Left ventricle myocardium inferior (tissue), 1 donor: ENCODE measurements around the gene MAP1LC3A. TPM values are rescaled to one million over a fixed set of nuclear protein-coding genes. Genes with fewer than 3 reads are reported as not detected.

ENCODE experiments used
- DNase-seq: peaks from one replicate; pipeline ENCODE4 v3.0.0-alpha.2; 2020
- H3K27ac ChIP-seq: fragments of 200-600 bp; replicated peaks from 2 replicates; pipeline ENCODE4 v1.8.0; 2021
- H3K27me3 ChIP-seq: fragments of 200-600 bp; 2 replicates; pipeline ENCODE4 v1.8.0; 2021; ENCODE audit warnings: low read depth
- H3K36me3 ChIP-seq: fragments of 200-600 bp; 2 replicates; pipeline ENCODE4 v1.8.0; 2021
- H3K4me1 ChIP-seq: fragments of 200-600 bp; 2 replicates; pipeline ENCODE4 v1.8.0; 2021
- H3K4me3 ChIP-seq: fragments of 200-600 bp; 2 replicates; pipeline ENCODE4 v1.8.0; 2021; ENCODE audit warnings: mild to moderate bottlenecking, moderate library complexity
- H3K9me3 ChIP-seq: fragments of 200-600 bp; replicated peaks from 2 replicates; pipeline ENCODE4 v1.8.0; 2021
- intact Hi-C: fragments of 100-400 bp; cut with micrococcal nuclease; formaldehyde crosslinking; loops from one replicate; pipeline ENCODE4 v1.11.0; 2022
- total RNA-seq: library from RNA; stranded (reverse); fragmentation: NEBNext Ultra II Directional; extraction: Animal tissue kit (Norgen Biotek cat#: 25700); gene quantifications from one replicate; pipeline ENCODE4 v1.2.1, GENCODE V29; 2021
- TF ChIP-seq, protein P1 (sequence below): fragments of 200-600 bp; IDR thresholded peaks from 2 replicates; pipeline ENCODE4 v1.8.0; 2021; ENCODE audit warnings: antibody characterized with exemption, mild to moderate bottlenecking, borderline replicate concordance
- donor health status: DM: no; HTN: yes; CAD: no; lungs with severe emphysema.

Gene MAP1LC3A
- total RNA-seq, 1 donor from 2014 or later = 110 TPM

DNA sequence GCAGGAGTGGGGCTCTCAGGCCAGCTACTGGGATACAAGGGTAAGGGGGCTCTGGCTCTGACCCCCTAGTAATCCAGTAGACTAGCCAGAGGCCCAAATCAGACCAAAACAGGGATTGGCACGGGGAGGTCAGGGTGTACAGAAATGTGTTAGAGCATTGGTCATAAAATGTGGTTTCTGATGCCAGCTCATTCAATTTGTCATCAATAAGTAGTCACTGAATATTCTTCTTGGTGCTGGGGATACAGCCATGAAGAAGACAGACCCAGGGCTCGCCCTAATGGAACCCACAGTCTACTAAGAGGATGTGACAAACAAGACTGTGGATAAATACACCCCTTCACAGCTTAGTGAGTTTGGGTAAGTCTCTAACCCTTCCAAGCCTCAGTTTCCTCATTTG lies 11.1 kb downstream of the MAP1LC3A start:
- Histone ChIP-seq H3K9me3 (no peaks in the 10 kb centered on the region), H3K36me3 (peaks cover 56% of the 10 kb centered on the region), H3K4me1 (peaks cover 10% of the 10 kb centered on the region), H3K27ac (no peak overlapping the region), H3K27me3 (no peaks in the 10 kb centered on the region), H3K4me3 (no peak overlapping the region)
- DNase-seq = no peak
- intact Hi-C loops = no loop called here
- TF ChIP-seq, protein P1, sequence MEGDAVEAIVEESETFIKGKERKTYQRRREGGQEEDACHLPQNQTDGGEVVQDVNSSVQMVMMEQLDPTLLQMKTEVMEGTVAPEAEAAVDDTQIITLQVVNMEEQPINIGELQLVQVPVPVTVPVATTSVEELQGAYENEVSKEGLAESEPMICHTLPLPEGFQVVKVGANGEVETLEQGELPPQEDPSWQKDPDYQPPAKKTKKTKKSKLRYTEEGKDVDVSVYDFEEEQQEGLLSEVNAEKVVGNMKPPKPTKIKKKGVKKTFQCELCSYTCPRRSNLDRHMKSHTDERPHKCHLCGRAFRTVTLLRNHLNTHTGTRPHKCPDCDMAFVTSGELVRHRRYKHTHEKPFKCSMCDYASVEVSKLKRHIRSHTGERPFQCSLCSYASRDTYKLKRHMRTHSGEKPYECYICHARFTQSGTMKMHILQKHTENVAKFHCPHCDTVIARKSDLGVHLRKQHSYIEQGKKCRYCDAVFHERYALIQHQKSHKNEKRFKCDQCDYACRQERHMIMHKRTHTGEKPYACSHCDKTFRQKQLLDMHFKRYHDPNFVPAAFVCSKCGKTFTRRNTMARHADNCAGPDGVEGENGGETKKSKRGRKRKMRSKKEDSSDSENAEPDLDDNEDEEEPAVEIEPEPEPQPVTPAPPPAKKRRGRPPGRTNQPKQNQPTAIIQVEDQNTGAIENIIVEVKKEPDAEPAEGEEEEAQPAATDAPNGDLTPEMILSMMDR = no peak

DNA sequence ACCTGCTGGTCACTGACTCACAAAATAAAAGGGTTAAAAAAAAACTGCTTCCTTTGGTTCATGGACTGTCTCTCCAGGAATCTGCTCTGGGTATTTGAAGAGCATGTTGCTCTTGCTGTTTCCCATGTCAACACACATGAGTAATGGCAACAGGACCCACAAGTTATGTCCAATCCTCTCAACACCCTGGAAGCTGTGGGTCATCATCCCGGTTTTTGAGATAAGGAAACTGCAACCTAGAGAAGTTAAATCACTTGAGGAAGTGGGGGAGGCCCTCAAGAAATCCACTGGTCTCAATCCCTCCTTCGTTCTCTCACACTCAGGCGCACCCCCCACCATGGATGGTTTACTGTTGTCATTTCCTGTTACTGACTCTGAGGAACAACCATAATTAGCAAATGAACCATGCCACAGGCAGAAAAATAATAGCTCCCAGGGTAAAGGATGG lies 12.4 kb downstream of the MAP1LC3A start:
- H3K27ac ChIP-seq = no peak overlapping the region
- H3K4me3 ChIP-seq = no peak overlapping the region
- H3K27me3 ChIP-seq = no peaks in the 10 kb centered on the region
- TF ChIP-seq, protein P1 = no peak
- peaks cover 63% of the 10 kb centered on the region for H3K36me3 ChIP-seq
- no peak for DNase-seq
- peaks cover 5% of the 10 kb centered on the region for H3K4me1 ChIP-seq
- intact Hi-C loops = no loop called here
- H3K9me3 ChIP-seq = no peaks in the 10 kb centered on the region

DNA sequence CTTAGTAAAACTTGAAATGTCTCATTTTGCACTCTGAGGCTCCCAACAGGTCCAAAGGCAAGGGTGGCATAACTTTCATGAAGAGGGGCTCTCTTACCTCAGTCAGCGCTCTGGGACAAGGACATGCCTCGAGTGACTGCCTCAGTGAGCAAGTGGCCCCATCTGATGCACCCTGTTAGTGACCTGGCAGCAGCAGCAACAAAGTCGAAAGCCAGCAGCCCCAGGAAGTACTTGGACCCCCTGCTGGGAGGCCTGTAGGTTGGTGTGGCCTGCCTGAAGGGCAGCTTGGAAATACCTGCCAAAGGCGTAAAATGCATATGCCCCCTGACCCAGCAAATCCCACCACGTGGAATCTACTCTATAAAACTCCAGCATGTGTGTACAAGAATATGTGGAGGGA lies 13.2 kb downstream of the MAP1LC3A start:
- intact Hi-C loops = no loop called here
- TF ChIP-seq, protein P1 = no peak
- Histone ChIP-seq H3K27me3 (no peaks in the 10 kb centered on the region), H3K4me1 (peaks cover 5% of the 10 kb centered on the region), H3K9me3 (no peaks in the 10 kb centered on the region), H3K27ac (no peak overlapping the region), H3K36me3 (peaks cover 62% of the 10 kb centered on the region), H3K4me3 (no peak overlapping the region)
- no peak for DNase-seq

DNA sequence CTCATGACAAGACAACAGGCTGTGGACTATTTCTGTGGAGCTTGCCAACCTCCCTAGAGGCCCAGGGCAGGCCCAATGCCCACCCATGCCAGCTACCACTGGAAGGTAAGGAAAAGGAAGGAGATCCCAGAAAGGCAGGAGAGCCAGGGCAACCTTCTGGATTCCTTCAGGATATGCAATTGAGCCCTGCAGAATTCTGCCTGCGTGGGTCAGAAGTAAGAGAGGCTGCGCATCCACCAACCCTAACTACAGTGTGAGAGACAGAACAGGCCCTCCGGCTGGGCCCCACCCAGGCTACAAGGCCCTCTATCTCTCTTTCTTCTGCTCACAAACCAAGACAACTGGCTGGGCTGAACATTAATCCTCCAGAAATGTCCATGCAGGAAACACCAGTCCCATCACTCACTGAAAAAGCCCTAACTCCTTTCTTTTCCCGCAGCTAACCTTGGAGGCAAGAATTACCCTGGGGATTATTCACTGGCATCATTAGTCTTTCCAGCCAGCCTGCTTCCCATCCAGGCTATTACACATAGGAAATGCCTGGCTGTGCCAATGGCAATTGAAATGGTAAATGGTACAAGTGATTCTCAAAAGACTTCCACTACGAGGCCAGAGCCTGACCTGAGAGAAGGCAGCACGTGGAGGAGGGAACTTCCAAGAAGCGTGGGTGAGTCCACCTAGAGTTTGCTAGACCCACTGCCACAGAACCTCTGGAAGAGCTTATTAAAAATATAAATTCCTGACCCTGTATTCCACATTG lies 15.2 kb downstream of the MAP1LC3A start:
- Histone ChIP-seq H3K27me3 (no peaks in the 10 kb centered on the region), H3K4me1 (peaks cover 19% of the 10 kb centered on the region), H3K36me3 (peaks cover 52% of the 10 kb centered on the region), H3K4me3 (no peak overlapping the region), H3K27ac (no peak overlapping the region), H3K9me3 (no peaks in the 10 kb centered on the region)
- TF ChIP-seq, protein P1 = no peak
- DNase-seq = no peak
- intact Hi-C loops = no loop called here

DNA sequence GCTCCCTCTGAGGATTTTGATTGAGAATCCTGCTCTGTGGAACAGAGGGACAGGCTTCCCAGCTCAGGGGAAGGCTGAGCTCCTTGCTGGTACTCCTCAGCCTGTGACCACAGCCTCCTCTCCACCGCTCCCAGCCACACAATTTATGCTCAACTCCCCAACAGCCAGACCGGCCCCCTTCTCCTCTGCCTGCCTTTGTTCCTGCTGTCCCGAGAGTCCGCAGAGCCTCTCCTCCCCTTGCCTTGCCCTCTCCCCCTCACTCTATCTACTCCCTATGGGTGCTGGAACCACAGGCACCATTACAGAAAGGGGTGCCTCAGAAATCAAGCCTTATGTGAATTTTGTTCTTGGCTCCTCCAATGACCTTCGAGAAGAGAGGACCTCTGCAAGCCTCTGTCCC lies 15.9 kb downstream of the MAP1LC3A start:
- Histone ChIP-seq H3K27me3 (no peaks in the 10 kb centered on the region), H3K4me1 (peaks cover 26% of the 10 kb centered on the region), H3K36me3 (peaks cover 49% of the 10 kb centered on the region), H3K27ac (no peak overlapping the region), H3K4me3 (no peak overlapping the region), H3K9me3 (no peaks in the 10 kb centered on the region)
- TF ChIP-seq, protein P1 = no peak
- no peak for DNase-seq
- intact Hi-C loops = no loop called here
